ENCODE results near the gene AK9. TPM values are rescaled to one million over a fixed set of nuclear protein-coding genes. Genes with fewer than 3 reads are reported as not detected.

Gene AK9
- total and polyA plus RNA-seq, 7 donors: 2.8 to 23.3 (median 14.3) TPM

GRCh38 chr6:109451376-109451775 lies 239.6 kb downstream of the AK9 start:
- TF ChIP-seq EP300 (IDR thresholded peaks at IDR 0.05): no peak
- no peak for TF ChIP-seq POLR2A (IDR thresholded peaks at IDR 0.05)
- TF ChIP-seq CTCF (IDR thresholded peaks at IDR 0.05): no peak
- no peak for TF ChIP-seq POLR2AphosphoS5 (IDR thresholded peaks at IDR 0.05)
- intact Hi-C loops (cut with DNase I): no loop called here
- 95 to 97% methylated on average over 7 of the region's 7 CpGs for WGBS, 2 donors

GRCh38 chr6:109450801-109451200 lies 240.2 kb downstream of the AK9 start:
- Histone ChIP-seq H3K4me3 (no peak overlapping the region), H3K27ac (no peak overlapping the region), H3K9me3 (no peaks in the 10 kb centered on the region), H3K27me3 (no peaks in the 10 kb centered on the region), H3K36me3 (peaks cover 0 to 6% (median 0%) of the 10 kb centered on the region in 4 donors), H3K4me1 (peaks cover 0 to 20% (median 13%) of the 10 kb centered on the region in 4 donors)
- intact Hi-C loops (cut with DNase I): no loop called here
- WGBS, 2 donors: 53 to 79% methylated on average over 3 of the region's 3 CpGs
- no peak for DNase-seq
- TF ChIP-seq CTCF (IDR thresholded peaks at IDR 0.05): no peak
- TF ChIP-seq POLR2A (IDR thresholded peaks at IDR 0.05): no peak
- TF ChIP-seq EP300 (IDR thresholded peaks at IDR 0.05): no peak
- no peak for TF ChIP-seq POLR2AphosphoS5 (IDR thresholded peaks at IDR 0.05)

More at GRCh38 chr6:109451376-109451775, 239.6 kb downstream of the AK9 start:
- Histone ChIP-seq H3K4me3 (no peak overlapping the region), H3K27me3 (no peaks in the 10 kb centered on the region), H3K27ac (no peak overlapping the region), H3K4me1 (peaks cover 0 to 26% (median 18%) of the 10 kb centered on the region in 4 donors), H3K36me3 (peaks cover 0 to 6% (median 0%) of the 10 kb centered on the region in 4 donors), H3K9me3 (no peaks in the 10 kb centered on the region)
- DNase-seq: no peak

GRCh38 chr6:109449795-109450673 lies 241.0 kb downstream of the AK9 start:
- no peak overlapping the region for H3K27ac ChIP-seq
- peaks cover 0 to 12% (median 0%) of the 10 kb centered on the region in 4 donors for H3K36me3 ChIP-seq
- TF ChIP-seq POLR2AphosphoS5 (IDR thresholded peaks at IDR 0.05) (no peak), POLR2A (IDR thresholded peaks at IDR 0.05) (no peak), EP300 (IDR thresholded peaks at IDR 0.05) (no peak), CTCF (IDR thresholded peaks at IDR 0.05) (no peak)

GRCh38 chr6:109449064-109449794 lies 241.8 kb downstream of the AK9 start:
- intact Hi-C loops (cut with DNase I): no loop called here
- H3K9me3 ChIP-seq: no peaks in the 10 kb centered on the region
- TF ChIP-seq EP300 (IDR thresholded peaks at IDR 0.05) (no peak), CTCF (IDR thresholded peaks at IDR 0.05) (no peak), POLR2A (IDR thresholded peaks at IDR 0.05) (no peak), POLR2AphosphoS5 (IDR thresholded peaks at IDR 0.05) (no peak)
- no peak overlapping the region for H3K4me3 ChIP-seq
- H3K36me3 ChIP-seq: peaks cover 0 to 14% (median 3%) of the 10 kb centered on the region in 4 donors
- no peaks in the 10 kb centered on the region for H3K27me3 ChIP-seq
- H3K27ac ChIP-seq: no peak overlapping the region
- 65 to 85% methylated on average over 19 of the region's 19 CpGs for WGBS, 2 donors
- DNase-seq: no peak
- peaks cover 0 to 5% (median 3%) of the 10 kb centered on the region in 4 donors for H3K4me1 ChIP-seq

More at GRCh38 chr6:109449795-109450673, 241.0 kb downstream of the AK9 start:
- Histone ChIP-seq H3K9me3 (no peaks in the 10 kb centered on the region), H3K4me3 (no peak overlapping the region), H3K27me3 (no peaks in the 10 kb centered on the region), H3K4me1 (peaks cover 0 to 13% (median 11%) of the 10 kb centered on the region in 4 donors)
- WGBS, 2 donors: 74 to 76% methylated on average over 16 of the region's 16 CpGs
- no peak for DNase-seq
- intact Hi-C loops (cut with DNase I): no loop called here
